Vagina (tissue), 2 donors: ENCODE measurements around the gene COX18.

Experiments used
- CTCF ChIP-seq, 3 experiments: fragments of 450-650 bp in 2 of 3; fragments of 200-600 bp in 1 of 3; sonication (generic) in 1 of 3; IDR thresholded peaks; one replicate each; pipeline ENCODE4 v1.5.1; 2017 to 2019; ENCODE audit warnings: antibody characterized with exemption in 3 of 3, mild to moderate bottlenecking in 2 of 3, moderate library complexity in 2 of 3
- POLR2A ChIP-seq, 2 donors: fragments of 450-650 bp; IDR thresholded peaks; one replicate each; pipeline ENCODE4 v1.6.1; 2017; ENCODE audit warnings: antibody characterized with exemption in 2 of 2, mild to moderate bottlenecking in 2 of 2, moderate library complexity in 2 of 2
- POLR2AphosphoS5 ChIP-seq, 2 donors: sonication (generic); formaldehyde crosslinking; IDR thresholded peaks; one replicate each; pipeline ENCODE4 v1.9.0; 2017; ENCODE audit warnings: antibody characterized with exemption in 2 of 2, mild to moderate bottlenecking in 2 of 2, low read depth in 1 of 2; ENCODE audit not compliant: insufficient read depth in 1 of 2

- no peak for TF ChIP-seq POLR2A (IDR thresholded peaks at IDR 0.05)
- no peak for TF ChIP-seq CTCF (IDR thresholded peaks at IDR 0.05)
- TF ChIP-seq POLR2AphosphoS5 (IDR thresholded peaks at IDR 0.05; ENCODE audit: insufficient read depth in 1 of 2, low read depth in 1 of 2), result no peak
Observed at GRCh38 chr4:73080789-73081188, 11.3 kb upstream of the COX18 start.
